Measurements from ENCODE around the gene ACHE.
"Not testable (repeated sequence)": the region's sequence is repeated elsewhere in the genome, so short reads cannot be mapped to it uniquely, and the experiment has no call there.

Gene ACHE

DNA sequence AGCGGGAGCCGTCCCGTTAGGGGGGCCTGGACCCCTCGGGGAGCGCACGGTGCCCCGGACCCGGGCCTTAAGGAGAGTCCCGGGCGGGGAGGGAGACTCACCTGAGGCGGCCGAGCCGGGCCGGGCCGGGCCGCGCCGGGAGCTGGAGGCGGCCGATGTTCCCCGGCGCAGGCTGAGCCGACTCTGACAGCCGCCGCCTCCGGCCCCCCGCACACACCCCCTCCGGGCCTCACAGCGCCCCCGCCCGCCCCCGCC, at the start of gene ACHE:
ACHE (minus strand) TSS at position 188 of the 255 bp plus-strand sequence. CDS start 1,656 bp downstream, outside the sequence.
- no peak for DNase-seq (ENCODE audit: low spot score)

- no peak for DNase-seq (ENCODE audit: low spot score)
Measured at GRCh38 chr7:100944138-100944537, 48.5 kb upstream of the ACHE start.

- DNase-seq (ENCODE audit: low spot score): no peak
Measured at GRCh38 chr7:100943693-100944092, 48.0 kb upstream of the ACHE start.

DNA sequence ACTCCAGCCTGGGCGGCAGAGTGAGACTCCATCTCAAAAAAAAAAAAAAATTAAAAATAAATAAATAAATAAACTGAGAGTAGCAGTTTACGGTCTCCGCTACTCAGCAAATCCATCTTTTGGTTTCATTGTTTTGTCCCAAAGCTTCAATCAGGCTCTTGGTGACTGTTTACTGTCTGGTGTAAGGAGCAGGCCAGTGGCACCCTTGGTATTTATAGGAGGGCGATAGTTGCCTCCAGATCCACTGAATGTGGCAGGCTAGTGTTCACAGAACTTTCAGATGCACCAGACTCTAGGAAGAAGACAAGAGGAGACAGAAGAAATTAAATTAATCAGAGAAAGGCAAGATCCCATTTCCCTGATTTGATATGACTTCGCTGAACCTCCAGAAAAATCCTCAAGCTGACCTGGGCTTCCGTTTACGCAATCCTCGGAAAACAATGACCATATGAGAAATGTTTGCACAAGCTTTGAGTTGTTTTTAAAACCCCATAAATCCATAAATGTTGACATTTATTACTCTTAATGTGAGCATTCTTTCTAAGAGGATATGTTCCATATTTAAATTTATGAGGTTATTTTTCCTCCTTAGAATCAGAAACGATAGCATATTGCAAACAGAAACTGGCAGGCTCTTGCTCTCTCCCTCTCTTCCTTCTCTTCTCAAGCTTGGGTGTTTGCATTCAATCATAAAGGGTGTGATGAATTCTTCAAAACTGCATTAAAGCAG, 46.5 kb upstream of the ACHE start:
- no peak for DNase-seq (ENCODE audit: low spot score)

DNA sequence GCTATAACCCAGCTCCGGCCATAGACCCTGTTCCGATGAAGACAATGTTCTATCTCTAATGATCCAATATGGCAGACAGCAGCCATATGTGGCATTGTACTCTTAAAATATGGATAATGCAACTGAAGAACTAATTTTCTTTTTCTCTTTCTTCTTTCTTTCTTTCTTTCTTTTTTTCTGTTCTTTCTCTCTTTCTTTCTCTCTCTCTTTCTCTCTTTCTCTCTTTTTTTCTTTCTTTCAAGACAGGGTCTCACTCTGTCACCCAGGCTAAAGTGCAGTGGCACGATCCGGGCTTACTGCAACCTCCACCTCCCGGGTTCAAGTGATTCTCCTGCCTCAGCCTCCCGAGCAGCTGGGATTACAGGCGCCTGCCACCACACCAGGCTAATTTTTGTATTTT, 40.5 kb upstream of the ACHE start:
- not testable (repeated sequence) for DNase-seq (ENCODE audit: low spot score)

DNA sequence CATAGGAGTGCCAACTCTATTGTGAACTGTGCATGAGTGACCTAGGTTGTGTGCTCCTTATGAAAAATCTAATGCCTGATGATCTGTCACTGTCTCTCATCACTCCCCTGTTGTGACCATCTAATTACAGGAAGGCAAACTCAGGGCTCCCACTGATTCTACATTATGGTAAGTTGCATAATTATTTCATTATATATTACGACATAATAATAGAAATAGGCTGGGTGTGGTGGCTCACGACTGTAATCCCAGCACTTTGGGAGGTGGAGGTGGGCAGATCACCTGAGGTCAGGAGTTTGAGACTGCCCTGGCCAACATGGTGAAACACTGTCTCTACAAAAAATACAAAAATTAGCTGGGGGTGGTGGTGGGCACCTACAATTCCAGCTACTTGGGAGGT, 39.7 kb upstream of the ACHE start:
- not testable (repeated sequence) for DNase-seq (ENCODE audit: low spot score)

DNA sequence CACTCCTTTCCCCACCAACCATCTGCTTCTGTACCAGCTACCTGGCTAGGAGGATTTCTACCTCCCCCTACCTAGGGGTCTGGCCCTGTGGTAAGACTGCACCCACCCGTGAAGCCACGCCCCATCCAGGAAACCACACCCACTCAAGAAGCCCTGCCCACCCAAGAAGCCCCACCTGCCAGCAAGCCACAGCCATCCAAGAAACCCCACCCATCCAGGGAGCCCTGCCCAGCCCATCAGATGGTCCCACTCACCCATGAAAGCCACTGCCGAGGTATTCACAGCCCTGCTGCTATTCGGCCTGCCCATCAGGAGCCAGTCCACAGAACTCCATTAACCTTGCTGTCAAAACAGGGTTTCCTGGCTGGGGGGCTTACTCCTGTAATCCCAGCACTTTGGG, 38.0 kb upstream of the ACHE start:
- DNase-seq (ENCODE audit: low spot score): no peak

- DNase-seq (ENCODE audit: low spot score): no peak
Measured at GRCh38 chr7:100929808-100930174, 34.1 kb upstream of the ACHE start.

DNA sequence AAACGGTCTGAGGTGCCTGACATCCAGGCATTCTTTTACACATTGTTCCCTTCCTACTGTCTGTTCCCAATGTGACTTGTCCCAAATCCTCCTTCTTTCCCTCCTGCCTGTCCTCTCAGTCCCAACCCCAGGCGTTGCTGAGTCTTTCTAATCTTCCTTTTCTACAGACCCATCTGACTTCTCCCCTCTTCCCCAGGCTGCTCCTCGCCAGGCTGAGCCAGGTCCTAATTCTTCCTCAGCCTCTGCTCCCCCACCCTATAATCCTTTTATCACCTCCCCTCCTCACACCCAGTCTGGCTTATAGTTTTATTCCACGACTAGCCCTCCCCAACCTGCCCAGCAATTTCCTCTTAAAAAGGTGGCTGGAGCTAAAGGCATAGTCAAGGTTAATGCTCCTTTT, 27.9 kb upstream of the ACHE start:
- DNase-seq (ENCODE audit: low spot score): not testable (repeated sequence)

DNA sequence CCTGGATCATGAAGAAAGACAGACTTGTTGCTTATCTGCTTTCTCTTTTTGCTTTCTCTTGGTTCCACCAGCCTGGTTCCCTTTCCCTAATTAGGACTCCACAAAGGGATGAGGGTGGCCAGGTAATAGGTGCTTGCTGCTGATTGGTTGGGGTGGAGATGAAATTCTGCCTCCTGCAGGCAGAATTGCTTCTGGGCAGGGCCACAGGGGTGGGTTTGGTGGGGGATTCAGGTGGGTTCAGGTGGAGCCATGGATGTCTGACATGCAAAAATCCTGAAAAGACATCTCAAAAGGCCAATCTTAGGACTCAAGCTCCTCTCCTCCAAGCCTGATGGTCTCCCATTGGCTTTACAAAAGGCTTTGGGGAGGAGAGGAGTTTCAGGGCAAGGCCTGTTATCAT, 25.4 kb upstream of the ACHE start:
- DNase-seq (ENCODE audit: low spot score): no peak

GRCh38 chr7:100919779-100920437, 24.2 kb upstream of the ACHE start:
- not testable (repeated sequence) for DNase-seq (ENCODE audit: low spot score)

DNA sequence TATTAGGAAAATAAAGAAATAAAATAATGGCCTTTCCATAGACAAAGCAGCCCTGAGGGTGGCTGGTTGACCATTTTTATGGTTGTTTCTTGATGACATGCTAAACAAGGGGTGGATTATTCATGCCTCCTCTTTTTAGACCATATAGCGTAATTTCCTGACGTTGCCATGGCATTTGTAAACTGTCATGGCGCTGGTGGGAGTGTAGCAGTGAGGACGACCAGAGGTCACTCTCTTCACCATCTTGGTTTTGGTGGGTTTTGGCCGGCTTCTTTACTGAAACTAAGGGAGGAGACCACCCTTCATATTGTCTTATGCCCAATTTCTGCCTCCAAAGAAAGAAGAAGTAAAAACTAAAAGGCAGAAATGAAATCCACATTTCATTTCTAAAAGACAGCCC, 23.6 kb upstream of the ACHE start:
- DNase-seq (ENCODE audit: low spot score): not testable (repeated sequence)

DNA sequence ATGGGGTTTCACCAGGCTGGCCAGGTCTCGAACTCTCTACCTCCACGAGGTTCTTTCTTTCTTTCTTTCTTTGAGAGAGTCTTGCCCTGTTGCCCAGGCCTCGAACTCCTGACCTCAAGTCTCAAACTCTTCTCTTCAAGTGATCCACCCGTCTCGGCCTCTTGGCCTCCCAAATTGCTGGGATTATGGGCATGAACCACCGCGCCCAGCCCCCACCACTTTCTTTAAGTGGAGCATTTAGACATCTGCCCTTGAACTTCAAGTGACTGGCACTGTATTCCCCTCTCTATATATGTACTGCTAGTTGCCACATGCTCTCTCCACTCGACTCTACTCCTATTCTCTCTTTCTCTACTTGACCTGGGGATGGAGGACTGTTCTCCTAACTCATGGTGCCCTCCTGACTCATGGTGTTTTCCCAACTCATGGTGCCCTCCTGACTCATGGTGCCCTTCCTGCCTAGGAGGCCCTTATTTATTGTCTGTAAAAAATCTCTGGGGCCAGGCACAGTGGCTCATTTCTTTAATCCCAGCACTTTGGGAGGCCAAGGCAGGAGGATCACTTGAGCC, 19.3 kb upstream of the ACHE start:
- DNase-seq (ENCODE audit: low spot score): no peak

GRCh38 chr7:100914208-100914878, 18.7 kb upstream of the ACHE start:
- DNase-seq (ENCODE audit: low spot score): no peak

GRCh38 chr7:100911484-100911883, 15.8 kb upstream of the ACHE start:
- no peak for DNase-seq (ENCODE audit: low spot score)

- not testable (repeated sequence) for DNase-seq (ENCODE audit: low spot score)
Measured at GRCh38 chr7:100910443-100910842, 14.8 kb upstream of the ACHE start.

DNA sequence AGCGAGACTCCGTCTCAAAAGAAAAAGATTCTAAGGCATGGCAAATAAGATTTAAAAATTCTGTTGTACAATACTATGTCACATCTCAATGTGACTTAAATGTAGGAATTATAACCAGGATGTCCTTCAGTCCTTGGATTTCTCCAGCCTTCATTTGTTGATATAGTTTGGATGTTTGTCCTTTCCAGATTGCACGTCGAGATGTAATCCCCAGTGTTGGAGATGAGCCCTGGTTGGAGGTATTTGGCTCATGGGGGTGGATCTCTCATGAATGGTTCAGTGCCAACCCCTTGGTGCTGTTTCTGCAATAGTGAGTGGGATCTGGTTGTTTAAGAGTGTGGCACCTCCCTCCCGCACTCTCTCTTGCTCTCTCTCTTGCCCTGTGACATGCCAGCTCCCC, 12.8 kb upstream of the ACHE start:
- DNase-seq (ENCODE audit: low spot score): no peak

DNA sequence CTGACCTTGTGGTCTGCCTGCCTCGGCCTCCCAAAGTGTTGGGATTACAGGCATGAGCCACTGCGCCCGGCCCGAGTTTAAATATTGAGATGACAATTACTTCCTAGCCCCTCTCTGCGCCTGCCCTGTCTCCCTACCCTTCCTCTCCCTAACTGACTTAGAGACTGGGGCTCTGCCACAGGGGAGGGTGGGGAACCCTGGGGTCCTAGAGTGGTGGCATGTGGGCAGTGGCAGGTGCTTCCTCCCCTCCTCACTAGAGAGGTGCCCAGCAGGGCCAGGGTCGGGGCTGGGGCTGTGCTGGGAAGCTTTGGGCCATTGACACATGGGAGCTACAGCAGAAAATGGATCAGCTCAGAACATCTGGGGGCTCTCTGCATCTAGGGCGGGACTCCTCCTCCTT, 7.0 kb upstream of the ACHE start:
- DNase-seq (ENCODE audit: low spot score): no peak

DNA sequence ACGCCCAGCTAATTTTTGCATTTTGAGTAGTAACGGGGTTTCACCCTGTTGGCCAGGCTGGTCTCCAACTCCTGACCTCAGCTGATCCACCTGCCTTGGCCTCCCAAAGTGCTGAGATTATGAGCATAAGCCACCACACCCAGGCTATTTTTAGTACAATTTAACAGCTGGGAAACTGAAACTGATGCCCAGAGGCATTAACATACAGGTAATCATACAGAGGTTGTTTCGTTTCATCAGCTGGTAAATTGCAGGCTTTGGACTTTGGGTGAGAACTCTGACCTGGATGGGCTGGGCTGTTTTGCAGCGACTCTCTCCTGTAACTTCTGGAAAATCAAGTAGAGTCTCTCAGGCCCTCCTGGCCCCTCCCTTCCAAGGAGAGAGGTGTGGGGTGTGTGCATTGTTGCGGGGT, 6.2 kb upstream of the ACHE start:
- no peak for DNase-seq (ENCODE audit: low spot score)

DNA sequence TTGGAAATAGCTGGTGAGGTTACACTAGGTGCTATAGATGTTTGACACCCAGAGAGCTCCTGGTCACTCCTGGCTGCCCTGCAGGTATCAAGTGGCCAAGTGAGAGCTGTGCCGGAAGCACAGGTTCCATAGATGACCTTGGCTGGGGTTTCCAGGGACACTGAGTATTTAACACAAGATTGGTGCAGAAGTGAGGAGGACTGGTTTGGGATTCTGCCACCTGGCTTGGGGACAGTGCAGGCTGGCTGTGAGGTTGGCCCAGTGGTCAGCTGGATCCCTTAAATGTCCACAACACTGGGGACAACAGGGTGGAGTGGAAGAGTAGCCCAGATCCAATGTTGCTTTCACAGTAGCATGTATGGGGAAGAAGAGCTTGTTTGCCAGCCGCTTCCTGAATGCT, 5.3 kb upstream of the ACHE start:
- no peak for DNase-seq (ENCODE audit: low spot score)

DNA sequence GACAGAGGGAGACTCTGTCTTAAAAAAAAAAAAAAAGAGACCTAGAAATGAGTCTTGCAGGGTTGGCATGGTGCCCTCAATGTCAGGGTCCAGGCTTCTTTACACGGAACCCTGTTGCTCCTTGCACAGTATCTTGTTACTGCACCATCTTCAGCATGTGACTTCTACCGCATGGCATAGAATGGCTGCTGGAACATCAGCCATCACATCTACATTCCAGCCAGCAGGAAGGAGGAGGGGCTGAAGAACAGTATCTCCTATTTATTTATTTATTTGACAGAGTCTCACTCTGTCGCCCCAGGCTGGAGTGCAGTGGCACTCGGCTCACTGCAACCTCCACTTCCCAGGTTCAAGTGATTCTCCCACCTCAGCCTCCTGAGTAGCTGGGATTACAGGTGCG, 3.7 kb upstream of the ACHE start:
- no peak for DNase-seq (ENCODE audit: low spot score)

GRCh38 chr7:100897772-100898454, 2.2 kb upstream of the ACHE start:
- no peak for DNase-seq (ENCODE audit: low spot score)

Data from kidney capillary endothelial cell (primary cell).